H1 (cell line): Measurements from ENCODE around the gene LHFPL2. TPM values are rescaled to one million over a fixed set of nuclear protein-coding genes. Genes with fewer than 3 reads are reported as not detected.

ENCODE experiments used
- CTCF ChIA-PET: fragments of 300-600 bp; sonication (Branson Sonifier 250); formaldehyde crosslinking; loops from one replicate; lab custom pipeline; 2021; ENCODE audit not compliant: partially characterized antibody; lab: Charles Lee
- POLR2A ChIA-PET: fragments of 300-600 bp; sonication (Branson Sonifier 250); formaldehyde crosslinking; loops from one replicate; lab custom pipeline; 2021; ENCODE audit warnings: inconsistent platforms; ENCODE audit not compliant: partially characterized antibody; lab: Charles Lee
- DNase-seq, 2 experiments: peaks; one replicate each; pipeline versions ENCODE4 v3.0.0 to v3.0.0-alpha.2; 2010 to 2022; ENCODE audit warnings: low spot score in 2 of 2, low read depth in 1 of 2, mixed read lengths in 1 of 2
- FAIRE-seq: peaks from 2 replicates; lab custom pipeline; 2011; peaks lifted over from hg19 to GRCh38; lab: Jason Lieb, UNC
- H2AFZ ChIP-seq: 2 replicates; pipeline ENCODE4 v1.8.1; 2012; ENCODE audit warnings: low read length, inconsistent platforms
- H2AK5ac ChIP-seq: 2 replicates; pipeline ENCODE4 v1.6.1; 2013; ENCODE audit warnings: low read depth, low read length
- H2BK120ac ChIP-seq: replicated peaks from 2 replicates; pipeline ENCODE3; 2013; ENCODE audit warnings: low read depth, low read length, inconsistent platforms
- H2BK12ac ChIP-seq: 2 replicates; pipeline ENCODE4 v1.6.1; 2013; ENCODE audit warnings: low read depth, low read length
- H2BK15ac ChIP-seq: 2 replicates; pipeline ENCODE4 v1.6.1; 2013; ENCODE audit warnings: low read length
- H2BK20ac ChIP-seq: 2 replicates; pipeline ENCODE4 v1.6.1; 2013; ENCODE audit warnings: low read length
- H2BK5ac ChIP-seq: 2 replicates; pipeline ENCODE4 v1.6.1; 2013; ENCODE audit warnings: low read depth, low read length
- H3K14ac ChIP-seq: 2 replicates; pipeline ENCODE4 v1.6.1; 2013; ENCODE audit warnings: inconsistent platforms; ENCODE audit not compliant: insufficient read length
- H3K18ac ChIP-seq: 2 replicates; pipeline ENCODE4 v1.6.1; 2013; ENCODE audit warnings: low read length; ENCODE audit errors: extremely low read depth
- H3K23ac ChIP-seq: 2 replicates; pipeline ENCODE4 v1.6.1; 2013; ENCODE audit warnings: inconsistent platforms; ENCODE audit not compliant: insufficient read length
- H3K23me2 ChIP-seq: 2 replicates; pipeline ENCODE4 v1.6.1; 2013; ENCODE audit warnings: low read depth, low read length
- H3K27ac ChIP-seq: 2 replicates; pipeline ENCODE4 v1.6.1; 2011; ENCODE audit warnings: low read depth, low read length, inconsistent platforms
- H3K27me3 ChIP-seq, 4 experiments: replicated peaks in 1 of 4; 1 replicate in 1 of 4; 2 replicates in 3 of 4; pipeline versions ENCODE4 v1.6.1 to v1.8.1; 2011 to 2013; ENCODE audit warnings: low read length in 3 of 4, mild to moderate bottlenecking in 3 of 4, inconsistent platforms in 2 of 4, mixed read lengths in 2 of 4, moderate library complexity in 1 of 4; ENCODE audit not compliant: control insufficient read depth in 3 of 4, insufficient read depth in 3 of 4; ENCODE audit errors: extremely low read depth in 1 of 4
- H3K36me3 ChIP-seq, 4 experiments: 2 replicates each; pipeline versions ENCODE4 v1.6.1 to v1.8.1; 2011 to 2013; ENCODE audit warnings: mild to moderate bottlenecking in 4 of 4, low read length in 3 of 4, moderate library complexity in 2 of 4, control low read depth in 1 of 4, inconsistent platforms in 1 of 4; ENCODE audit not compliant: insufficient read depth in 4 of 4, control insufficient read depth in 2 of 4
- H3K4ac ChIP-seq: replicated peaks from 2 replicates; pipeline ENCODE3; 2013; ENCODE audit warnings: low read length, low read depth, mixed read lengths, inconsistent platforms; ENCODE audit not compliant: insufficient read length
- H3K4me1 ChIP-seq, 4 experiments: replicated peaks in 1 of 4; 1 replicate in 1 of 4; 2 replicates in 3 of 4; pipeline versions ENCODE4 v1.6.1 to v1.8.1; 2011 to 2013; ENCODE audit warnings: low read length in 3 of 4, inconsistent platforms in 2 of 4, mixed read lengths in 1 of 4; ENCODE audit not compliant: insufficient read depth in 4 of 4, control insufficient read depth in 3 of 4
- H3K4me2 ChIP-seq, 2 experiments: 2 replicates each; pipeline versions ENCODE4 v1.6.1 to v1.8.1; 2011 to 2013; ENCODE audit warnings: low read depth in 2 of 2, low read length in 2 of 2, control low read depth in 1 of 2, inconsistent platforms in 1 of 2, mild to moderate bottlenecking in 1 of 2; ENCODE audit not compliant: insufficient read depth in 1 of 2
- H3K4me3 ChIP-seq, 4 experiments: fragments of 200-600, 300-600 bp in 1 of 4; sonication (generic), shearing (Covaris generic), sonication (Bioruptor Twin) in 1 of 4; 2 replicates each; pipeline versions ENCODE4 v1.5.1 to v1.8.1; 2011 to 2016; ENCODE audit warnings: low read length in 4 of 4, low read depth in 3 of 4, control low read depth in 2 of 4, inconsistent platforms in 2 of 4, mild to moderate bottlenecking in 2 of 4, mixed read lengths in 1 of 4, moderate library complexity in 1 of 4; ENCODE audit not compliant: insufficient read depth in 2 of 4; ENCODE audit errors: extremely low read depth in 1 of 4
- H3K56ac ChIP-seq: replicated peaks from 2 replicates; pipeline ENCODE3; 2013; ENCODE audit warnings: low read depth, mild to moderate bottlenecking, mixed read lengths, low read length, inconsistent platforms; ENCODE audit not compliant: insufficient read length
- H3K79me1 ChIP-seq: 2 replicates; pipeline ENCODE4 v1.6.1; 2013; ENCODE audit warnings: low read depth, low read length, control low read depth
- H3K79me2 ChIP-seq, 2 experiments: 2 replicates each; pipeline versions ENCODE4 v1.6.1 to v1.8.1; 2012 to 2013; ENCODE audit warnings: low read length in 2 of 2, mild to moderate bottlenecking in 2 of 2, inconsistent platforms in 1 of 2; ENCODE audit not compliant: insufficient read depth in 2 of 2, control insufficient read depth in 1 of 2
- H3K9ac ChIP-seq, 4 experiments: replicated peaks in 1 of 4; 1 replicate in 1 of 4; 2 replicates in 3 of 4; pipeline versions ENCODE4 v1.6.1 to v1.8.1; 2011 to 2013; ENCODE audit warnings: low read depth in 3 of 4, low read length in 3 of 4, control low read depth in 2 of 4, mild to moderate bottlenecking in 2 of 4, moderate library complexity in 2 of 4, inconsistent platforms in 1 of 4; ENCODE audit errors: extremely low read depth in 1 of 4
- H3K9me3 ChIP-seq, 2 experiments: 2 replicates each; pipeline versions ENCODE4 v1.6.1 to v1.8.1; 2012 to 2013; ENCODE audit warnings: mild to moderate bottlenecking in 2 of 2, moderate library complexity in 2 of 2, control low read depth in 1 of 2, inconsistent platforms in 1 of 2, low read depth in 1 of 2, low read length in 1 of 2, mixed read lengths in 1 of 2; ENCODE audit not compliant: insufficient read depth in 2 of 2
- H4K20me1 ChIP-seq, 2 experiments: replicated peaks in 1 of 2; 2 replicates each; pipeline versions ENCODE3 to v1.8.1; 2011 to 2013; ENCODE audit warnings: inconsistent platforms in 2 of 2, low read length in 2 of 2, mild to moderate bottlenecking in 1 of 2; ENCODE audit not compliant: insufficient read depth in 2 of 2, control insufficient read depth in 1 of 2
- H4K5ac ChIP-seq: 2 replicates; pipeline ENCODE4 v1.6.1; 2013; ENCODE audit warnings: low read length, low read depth, mixed read lengths, inconsistent platforms; ENCODE audit not compliant: insufficient read length
- H4K8ac ChIP-seq: 2 replicates; pipeline ENCODE4 v1.8.0; 2013; ENCODE audit warnings: mild to moderate bottlenecking, moderate library complexity, low read length, inconsistent platforms; ENCODE audit not compliant: insufficient read depth; ENCODE audit errors: extremely low read depth
- H4K91ac ChIP-seq: replicated peaks from 2 replicates; pipeline ENCODE3; 2013; ENCODE audit warnings: low read length, mixed read lengths, inconsistent platforms; ENCODE audit not compliant: insufficient read length
- ATF2 ChIP-seq: IDR thresholded peaks from 2 replicates; pipeline ENCODE4 v1.6.1; 2012; ENCODE audit warnings: low read length, inconsistent platforms
- BACH1 ChIP-seq: IDR thresholded peaks from 2 replicates; pipeline ENCODE4 v1.6.1; 2012; ENCODE audit warnings: low read length, improper control_type of control experiment
- MAFK ChIP-seq: IDR thresholded peaks from 2 replicates; pipeline ENCODE4 v1.6.1; 2012; ENCODE audit warnings: low read depth, mild to moderate bottlenecking, improper control_type of control experiment, low read length
- NANOG ChIP-seq: IDR thresholded peaks from 2 replicates; pipeline ENCODE4 v1.6.1; 2011; ENCODE audit warnings: low read length, low read depth, mild to moderate bottlenecking, inconsistent platforms; ENCODE audit not compliant: insufficient read depth, poor library complexity, severe bottlenecking
- POLR2A ChIP-seq, 2 experiments: IDR thresholded peaks; 1 replicate in 1 of 2; 2 replicates in 1 of 2; pipeline ENCODE4 v1.6.1; 2011; ENCODE audit warnings: low read depth in 2 of 2, low read length in 2 of 2, mild to moderate bottlenecking in 2 of 2; ENCODE audit errors: control extremely low read depth in 1 of 2
- POU5F1 ChIP-seq: IDR thresholded peaks from 2 replicates; pipeline ENCODE4 v1.6.1; 2011; ENCODE audit warnings: low read depth, mild to moderate bottlenecking, low read length, moderate library complexity
- SIX5 ChIP-seq: IDR thresholded peaks from 2 replicates; pipeline ENCODE4 v1.6.1; 2011; ENCODE audit warnings: mild to moderate bottlenecking, low read depth, low read length
- TBP ChIP-seq: IDR thresholded peaks from 2 replicates; pipeline ENCODE4 v1.6.1; 2011; ENCODE audit warnings: low read depth, low read length, improper control_type of control experiment
- YY1 ChIP-seq: IDR thresholded peaks from 2 replicates; pipeline ENCODE4 v1.6.1; 2011; ENCODE audit warnings: low read depth, mild to moderate bottlenecking, low read length
- WGBS, 2 experiments: shearing (Covaris generic) in 1 of 2; methylation state at CpG; one replicate each; pipeline versions ENCODE4 v1.1.6 to v1.1.7; 2013 to 2015; ENCODE audit warnings: low lambda C conversion rate in 2 of 2, mixed read lengths in 2 of 2, inconsistent platforms in 1 of 2, low coverage in 1 of 2, missing lambda C conversion rate in 1 of 2; ENCODE audit not compliant: insufficient replicate concordance in 2 of 2, insufficient coverage in 1 of 2, insufficient read length in 1 of 2; ENCODE audit errors: extremely low coverage in 1 of 2, missing lambda C conversion rate in 1 of 2; 5-methylcytosine and 5-hydroxymethylcytosine counted together
- polyA plus RNA-seq, 7 experiments: library from polyadenylated mRNA; depleted of rRNA in 3 of 7; stranded (reverse) in 5 of 7; unstranded in 2 of 7; fragments of >200 nt in 5 of 7; fragments of 200-250 nt in 2 of 7; gene quantifications; 1 replicate in 5 of 7; 2 replicates in 1 of 7; 4 replicates in 1 of 7; pipeline versions ENCODE4 v1.2.1 to v1.2.3, GENCODE V29; 2011 to 2013; ENCODE audit warnings: missing spikeins in 2 of 7, mixed read lengths in 2 of 7
- total RNA-seq: library from RNA; stranded (reverse); fragmentation: NEBNext Ultra II Directional; extraction: Animal tissue kit (Norgen Biotek cat#: 25700); gene quantifications from 2 replicates; pipeline ENCODE4 v1.2.1, GENCODE V29; 2021

Gene LHFPL2
- total and polyA plus RNA-seq, 2 of the 8 experiments (the other 6 are each of a cell fraction or from before 2014, with no cell fraction given): 9.6 to 43.0 TPM

- ChIA-PET CTCF (interaction anchor here (0.8 to 4.5 kb wide), 19 partner anchors 19 to 388 kb away, joined by 3 to 36 read pairs (median 5); no protein-coding TSS in a partner anchor), POLR2A (interaction anchor here (0.6 kb wide), 1 partner anchor 1117 kb away, joined by 4 read pairs; no protein-coding TSS in a partner anchor)
- Histone ChIP-seq H3K36me3 (no peaks in the 10 kb centered on the region), H3K4me3 (no peak overlapping the region), H3K4me2 (no peak overlapping the region), H2BK12ac (no peak overlapping the region), H3K27ac (no peak overlapping the region), H3K9ac (no peak overlapping the region), H3K27me3 (no peaks in the 10 kb centered on the region), H2AK5ac (no peak overlapping the region), H3K79me1 (peaks cover 5% of the 10 kb centered on the region), H3K18ac (no peak overlapping the region), H4K20me1 (no peaks in the 10 kb centered on the region), H3K23me2 (no peaks in the 10 kb centered on the region), H2BK120ac (no peak overlapping the region), H3K9me3 (no peaks in the 10 kb centered on the region), H3K23ac (no peak overlapping the region), H2AFZ (no peak overlapping the region), H2BK5ac (no peak overlapping the region), H3K14ac (no peak overlapping the region), H3K79me2 (peaks cover 3 to 40% of the 10 kb centered on the region in 2 experiments; a peak in 3 of 4 replicates), H4K8ac (no peak overlapping the region), H4K91ac (no peak overlapping the region), H2BK15ac (no peak overlapping the region), H3K4me1 (peaks cover 10 to 25% (median 14%) of the 10 kb centered on the region in 4 experiments), H3K56ac (no peak overlapping the region), H3K4ac (no peak overlapping the region), H4K5ac (no peak overlapping the region), H2BK20ac (no peak overlapping the region)
- TF ChIP-seq MAFK (no peak), TBP (no peak), YY1 (no peak), SIX5 (no peak), POU5F1 (no peak), BACH1 (no peak), ATF2 (no peak), NANOG (no peak), POLR2A (IDR thresholded peaks at IDR 0.05; ENCODE audit: control extremely low read depth in 1 of 2, low read depth in 2 of 2, low read length in 2 of 2) (no peak)
- DNase-seq: no peak
- WGBS, 2 experiments: 84% methylated on average over 3 of the region's 3 CpGs; no CpG with 5 or more reads in 1 of the 2 experiments
- no peak for FAIRE-seq
Measured at GRCh38 chr5:78538240-78538850, 110.2 kb downstream of the LHFPL2 start.
